Left lobe of liver (tissue), 2 donors: ENCODE data around the gene SARS2. TPM values are rescaled to one million over a fixed set of nuclear protein-coding genes. Genes with fewer than 3 reads are reported as not detected.
A peak's percentile ranks its signal among the peaks of the same experiment; 100 is the strongest.

Experiments used
- ATAC-seq: fragments of 200-7000 bp; cut with Tn5 transposase; one replicate; pipeline ENCODE4 v1.9.1; 2020; ENCODE audit warnings: mild to moderate bottlenecking, moderate library complexity
- DNase-seq: peaks from one replicate; pipeline ENCODE4 v3.0.0-alpha.2; 2020; ENCODE audit warnings: low spot score
- total RNA-seq: library from RNA; stranded (reverse); gene quantifications from one replicate; pipeline ENCODE4 v1.2.1, GENCODE V29; 2021
- donor health status: DM: no; HTN: no; CAD: no; lungs with moderate emphysema.
- donor health status: DM: no; HTN: yes; CAD: no.

SARS2 gene
- total RNA-seq, 1 donor from 2014 or later, result 12.8 TPM

GRCh38 chr19:38918526-38918925, 12.0 kb downstream of the SARS2 start:
- DNase-seq (no peak), ATAC-seq (no peak)

- ATAC-seq (peak; percentile 59), DNase-seq (no peak)
Observed at GRCh38 chr19:38917921-38918491, 12.6 kb downstream of the SARS2 start.

- DNase-seq (no peak), ATAC-seq (no peak)
Observed at GRCh38 chr19:38917516-38917915, 13.0 kb downstream of the SARS2 start.

- DNase-seq, result no peak
Observed at GRCh38 chr19:38915329-38916321, 14.9 kb downstream of the SARS2 start.

GRCh38 chr19:38913958-38914357, 16.6 kb downstream of the SARS2 start:
- DNase-seq, result no peak
- ATAC-seq, result no peak

More at GRCh38 chr19:38915329-38916321, 14.9 kb downstream of the SARS2 start:
- no peak for ATAC-seq

GRCh38 chr19:38912600-38913514, 17.7 kb downstream of the SARS2 start:
- no peak for DNase-seq
- ATAC-seq, result no peak

- ATAC-seq, result no peak
- DNase-seq, result no peak
Observed at GRCh38 chr19:38911388-38912001, 19.1 kb downstream of the SARS2 start.

- ATAC-seq (no peak), DNase-seq (no peak)
Observed at GRCh38 chr19:38910488-38910887, 20.1 kb downstream of the SARS2 start.

- DNase-seq, result no peak
- no peak for ATAC-seq
Observed at GRCh38 chr19:38908911-38909310, 21.7 kb downstream of the SARS2 start.

GRCh38 chr19:38907670-38908069, 22.9 kb downstream of the SARS2 start:
- ATAC-seq (no peak), DNase-seq (no peak)

- no peak for DNase-seq
Observed at GRCh38 chr19:38907227-38907626, 23.3 kb downstream of the SARS2 start.

GRCh38 chr19:38905620-38906019, 24.9 kb downstream of the SARS2 start:
- ATAC-seq (no peak), DNase-seq (no peak)

More at GRCh38 chr19:38907227-38907626, 23.3 kb downstream of the SARS2 start:
- no peak for ATAC-seq

- peak; percentile 72 for DNase-seq
- ATAC-seq, result peak; percentile 58
Observed at GRCh38 chr19:38904581-38905539, 25.7 kb downstream of the SARS2 start.

- no peak for ATAC-seq
- DNase-seq, result no peak
Observed at GRCh38 chr19:38901683-38902082, 28.9 kb downstream of the SARS2 start.

- DNase-seq (no peak), ATAC-seq (no peak)
Observed at GRCh38 chr19:38900743-38901190, 29.8 kb downstream of the SARS2 start.

GRCh38 chr19:38900202-38900629, 30.3 kb downstream of the SARS2 start:
- peak; percentile 38 for ATAC-seq
- DNase-seq, result no peak

GRCh38 chr19:38899447-38900201, 30.9 kb downstream of the SARS2 start, which contains the start of the genes NFKBIB and SIRT2:
Gene NFKBIB, plus strand, starts transcription at chr19:38899969. Its CDS starts 64 bp downstream, at chr19:38900033.
Gene SIRT2, minus strand, starts transcription at chr19:38899618. Its CDS starts 97 bp downstream, at chr19:38899521.
- ATAC-seq, result peak; percentile 91
- peak; percentile 100 for DNase-seq

GRCh38 chr19:38898788-38899446, 31.6 kb downstream of the SARS2 start:
- peak; percentile 5 for ATAC-seq
- no peak for DNase-seq
